ENCODE measurements around the gene TMEM185A.
"Not testable (repeated sequence)": the region's sequence is repeated elsewhere in the genome, so short reads cannot be mapped to it uniquely, and the experiment has no call there.

DNA sequence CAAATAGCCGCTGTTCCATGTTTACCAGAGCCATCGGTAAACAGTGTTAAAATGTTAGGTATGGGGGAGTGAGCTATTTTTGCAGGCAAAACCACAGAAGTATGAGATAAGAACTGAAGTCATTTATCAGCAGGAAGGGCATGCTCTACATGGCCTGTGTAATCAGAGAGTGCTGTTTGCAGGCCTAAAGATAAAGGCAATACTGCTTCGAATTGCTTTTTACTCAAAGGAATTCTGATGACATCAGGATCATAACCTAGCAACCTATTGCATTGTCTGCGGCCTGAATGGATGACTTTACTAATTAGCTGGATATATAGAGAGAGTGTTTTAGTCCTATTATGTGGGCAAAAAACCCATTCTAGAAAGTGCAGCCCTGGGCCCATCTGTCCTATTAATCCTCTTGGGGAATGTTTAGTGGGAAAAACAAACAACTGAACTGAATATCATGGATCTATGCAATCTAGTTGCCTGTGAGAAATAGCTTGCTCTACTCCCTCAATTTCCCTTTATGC, 47.6 kb upstream of the TMEM185A start:
- TF ChIP-seq, protein P1, sequence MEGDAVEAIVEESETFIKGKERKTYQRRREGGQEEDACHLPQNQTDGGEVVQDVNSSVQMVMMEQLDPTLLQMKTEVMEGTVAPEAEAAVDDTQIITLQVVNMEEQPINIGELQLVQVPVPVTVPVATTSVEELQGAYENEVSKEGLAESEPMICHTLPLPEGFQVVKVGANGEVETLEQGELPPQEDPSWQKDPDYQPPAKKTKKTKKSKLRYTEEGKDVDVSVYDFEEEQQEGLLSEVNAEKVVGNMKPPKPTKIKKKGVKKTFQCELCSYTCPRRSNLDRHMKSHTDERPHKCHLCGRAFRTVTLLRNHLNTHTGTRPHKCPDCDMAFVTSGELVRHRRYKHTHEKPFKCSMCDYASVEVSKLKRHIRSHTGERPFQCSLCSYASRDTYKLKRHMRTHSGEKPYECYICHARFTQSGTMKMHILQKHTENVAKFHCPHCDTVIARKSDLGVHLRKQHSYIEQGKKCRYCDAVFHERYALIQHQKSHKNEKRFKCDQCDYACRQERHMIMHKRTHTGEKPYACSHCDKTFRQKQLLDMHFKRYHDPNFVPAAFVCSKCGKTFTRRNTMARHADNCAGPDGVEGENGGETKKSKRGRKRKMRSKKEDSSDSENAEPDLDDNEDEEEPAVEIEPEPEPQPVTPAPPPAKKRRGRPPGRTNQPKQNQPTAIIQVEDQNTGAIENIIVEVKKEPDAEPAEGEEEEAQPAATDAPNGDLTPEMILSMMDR (IDR thresholded peaks at IDR 0.05; ENCODE audit: low read length), result not testable (repeated sequence)
- TF ChIP-seq EZH2 (optimal IDR thresholded peaks at IDR 0.05; ENCODE audit: low read depth, low read length); EZH2phosphoT487 (IDR thresholded peaks at IDR 0.05; ENCODE audit: low read length): not testable (repeated sequence)
